ENCODE results near the gene RAX. TPM values are rescaled to one million over a fixed set of nuclear protein-coding genes. Genes with fewer than 3 reads are reported as not detected.

The RAX gene
- total and polyA plus RNA-seq, 2 of the 4 experiments (the other 2 are of a cell fraction): not detected

DNA sequence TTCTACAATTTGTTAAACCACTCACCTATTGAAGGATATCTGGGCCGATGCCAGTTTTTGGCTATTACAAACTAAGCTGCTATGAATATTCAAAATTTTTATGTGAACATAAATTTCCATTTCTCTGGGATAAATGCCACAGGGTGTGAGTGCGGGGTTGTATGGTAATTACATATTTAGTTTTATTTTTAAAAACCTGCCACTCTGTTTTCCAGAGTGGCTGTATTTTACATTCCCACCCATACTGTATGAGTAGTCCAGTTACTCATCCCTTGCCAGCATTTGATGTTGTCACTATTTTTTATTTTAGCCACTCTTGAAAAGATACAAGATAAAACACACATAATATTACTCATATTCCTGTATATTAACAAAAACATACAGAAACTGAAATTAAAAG lies 30.3 kb downstream of the RAX start:
- Histone ChIP-seq H2BK15ac (ENCODE audit: low read depth, low read length) (no peak overlapping the region), H4K20me1 (ENCODE audit: insufficient read depth, low read length) (no peaks in the 10 kb centered on the region), H3K9me3 (ENCODE audit: control insufficient read depth, insufficient read depth, low read length) (no peaks in the 10 kb centered on the region), H3K36me3 (ENCODE audit: control insufficient read depth, insufficient read depth, low read length) (no peaks in the 10 kb centered on the region), H2BK5ac (ENCODE audit: low read depth, low read length, poor library complexity, severe bottlenecking) (no peak overlapping the region), H3K9ac (ENCODE audit: low read depth, low read length) (no peak overlapping the region), H3K23ac (ENCODE audit: low read depth, low read length) (no peak overlapping the region), H3K27ac (ENCODE audit: insufficient read depth, low read length) (no peak overlapping the region), H2AFZ (replicated peaks; ENCODE audit: low read length, poor library complexity) (no peak overlapping the region), H3K4me2 (ENCODE audit: low read depth, low read length) (no peak overlapping the region), H3K18ac (ENCODE audit: low read depth, low read length) (no peak overlapping the region), H3K27me3 (ENCODE audit: control insufficient read depth, insufficient read depth, low read length) (peaks cover 30% of the 10 kb centered on the region), H3K14ac (replicated peaks; ENCODE audit: low read depth, low read length) (no peak overlapping the region), H2AK5ac (ENCODE audit: low read depth, low read length) (no peak overlapping the region), H2BK120ac (ENCODE audit: low read depth, low read length) (no peak overlapping the region), H3K79me1 (ENCODE audit: low read depth in 1 of 2, low read length in 2 of 2) (no peaks in the 10 kb centered on the region), H3K9me1 (ENCODE audit: insufficient read depth, low read length) (no peaks in the 10 kb centered on the region), H4K91ac (ENCODE audit: insufficient read depth, low read depth, low read length) (no peak overlapping the region), H3K4me3 (ENCODE audit: insufficient read depth, low read depth, low read length) (no peak overlapping the region), H4K5ac (ENCODE audit: low read depth, low read length) (no peak overlapping the region), H3K4me1 (ENCODE audit: control insufficient read depth, insufficient read depth, low read length) (no peaks in the 10 kb centered on the region), H3K4ac (ENCODE audit: low read depth, low read length) (no peak overlapping the region), H4K8ac (ENCODE audit: low read depth in 2 of 2, low read length in 2 of 2) (no peak overlapping the region), H3K56ac (ENCODE audit: extremely low read depth, insufficient read depth, low read length) (no peak overlapping the region), H2AK9ac (replicated peaks; ENCODE audit: low read depth, low read length, poor library complexity) (no peak overlapping the region), H2BK20ac (ENCODE audit: low read depth, low read length) (no peak overlapping the region)
- no peak for ATAC-seq (ENCODE audit: low read depth)
- no TSS peak for BruUV-seq (replicated peaks)
- dilution Hi-C loops (cut with HindIII; ENCODE audit: low sequenced_read_pairs, unreplicated experiment): no loop called here
- ChIA-PET POLR2A (ENCODE audit: unreplicated experiment) (no interaction called here), CTCF (no interaction called here)
- in situ Hi-C loops (cut with MboI; ENCODE audit: low sequenced_read_pairs): no loop called here
- no CpG with 5 or more reads among the region's 2 CpGs for WGBS, 2 experiments (ENCODE audit: extremely low coverage in 2 of 2, insufficient read length in 1 of 2)
- TF ChIP-seq MAZ (IDR thresholded peaks at IDR 0.05; ENCODE audit: borderline replicate concordance, low read depth, low read length): no peak
- no peak for TF ChIP-seq RFX5 (IDR thresholded peaks at IDR 0.05; ENCODE audit: low read depth, low read length)
- TF ChIP-seq RCOR1 (IDR thresholded peaks at IDR 0.05; ENCODE audit: insufficient replicate concordance, low read length): no peak
- TF ChIP-seq RAD21 (IDR thresholded peaks at IDR 0.05; ENCODE audit: low read length): no peak
- TF ChIP-seq CHD1 (IDR thresholded peaks at IDR 0.05; ENCODE audit: low read depth, low read length): no peak
- TF ChIP-seq MXI1 (IDR thresholded peaks at IDR 0.05; ENCODE audit: borderline replicate concordance, low read depth, low read length): no peak
- no peak for TF ChIP-seq CTCF (conservative IDR thresholded peaks at IDR 0.05; ENCODE audit: low read depth, low read length)
- TF ChIP-seq NFE2L2 (IDR thresholded peaks at IDR 0.05; ENCODE audit: low read depth, low read length): no peak
- no peak for TF ChIP-seq BHLHE40 (IDR thresholded peaks at IDR 0.05; ENCODE audit: low read depth, low read length)
- no peak for TF ChIP-seq CEBPB (IDR thresholded peaks at IDR 0.05; ENCODE audit: low read depth, low read length)
- TF ChIP-seq SMC3 (IDR thresholded peaks at IDR 0.05; ENCODE audit: low read depth, low read length): no peak
- TF ChIP-seq MAFK (IDR thresholded peaks at IDR 0.05; ENCODE audit: low read depth, low read length): no peak
- TF ChIP-seq, protein P1, sequence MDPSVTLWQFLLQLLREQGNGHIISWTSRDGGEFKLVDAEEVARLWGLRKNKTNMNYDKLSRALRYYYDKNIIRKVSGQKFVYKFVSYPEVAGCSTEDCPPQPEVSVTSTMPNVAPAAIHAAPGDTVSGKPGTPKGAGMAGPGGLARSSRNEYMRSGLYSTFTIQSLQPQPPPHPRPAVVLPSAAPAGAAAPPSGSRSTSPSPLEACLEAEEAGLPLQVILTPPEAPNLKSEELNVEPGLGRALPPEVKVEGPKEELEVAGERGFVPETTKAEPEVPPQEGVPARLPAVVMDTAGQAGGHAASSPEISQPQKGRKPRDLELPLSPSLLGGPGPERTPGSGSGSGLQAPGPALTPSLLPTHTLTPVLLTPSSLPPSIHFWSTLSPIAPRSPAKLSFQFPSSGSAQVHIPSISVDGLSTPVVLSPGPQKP (IDR thresholded peaks at IDR 0.05; ENCODE audit: borderline replicate concordance, low read depth, low read length): no peak
- TF ChIP-seq USF2 (IDR thresholded peaks at IDR 0.05; ENCODE audit: low read depth, low read length): no peak
- TF ChIP-seq FOS (IDR thresholded peaks at IDR 0.05; ENCODE audit: low read depth, low read length): no peak
- intact Hi-C loops (cut with micrococcal nuclease): loop anchor here (10.0 kb wide), 1 partner anchor 468 kb away; no protein-coding TSS in a partner anchor
- no peak for DNase-seq

Measured in IMR-90 (cell line).